ENCODE data around the gene NOS1AP.

Gene NOS1AP

DNA sequence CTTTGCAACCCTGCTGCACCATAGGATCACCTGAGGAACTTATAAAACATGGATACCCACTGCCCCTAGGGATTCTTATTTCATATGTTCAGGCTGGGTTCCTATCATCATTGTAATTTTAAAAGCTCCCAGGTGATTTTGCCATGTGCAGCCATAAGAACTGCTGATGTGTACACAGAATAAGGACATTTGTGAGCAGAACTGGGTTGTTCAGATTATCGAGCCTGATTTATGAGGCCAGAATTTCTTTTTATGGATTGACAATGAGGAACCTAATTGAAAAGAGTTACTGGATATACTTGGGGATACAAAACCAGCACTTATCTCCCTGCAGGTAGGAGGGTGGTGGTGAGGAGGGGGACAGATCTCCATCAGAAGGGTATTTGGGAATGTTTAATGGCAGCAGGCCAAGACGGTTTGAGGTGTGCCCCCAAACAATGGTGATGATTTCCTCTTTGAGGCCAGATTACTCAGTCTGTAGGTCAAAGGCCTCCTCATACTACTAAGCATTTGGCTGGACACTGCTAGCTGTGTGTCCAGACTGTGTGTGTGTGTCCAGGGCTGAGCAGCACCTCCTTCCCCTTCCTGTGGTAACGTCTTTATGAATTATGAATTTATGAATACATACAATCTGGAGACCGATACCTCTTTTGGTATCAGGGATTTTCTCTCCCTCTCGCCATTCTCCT, 18.9 kb downstream of the NOS1AP start:
- no peak for DNase-seq (ENCODE audit: low read depth in 1 of 2, low spot score in 1 of 2)

- DNase-seq (ENCODE audit: low read depth in 1 of 2, low spot score in 1 of 2) = no peak
Measured at GRCh38 chr1:162089748-162090147, 20.3 kb downstream of the NOS1AP start.

DNA sequence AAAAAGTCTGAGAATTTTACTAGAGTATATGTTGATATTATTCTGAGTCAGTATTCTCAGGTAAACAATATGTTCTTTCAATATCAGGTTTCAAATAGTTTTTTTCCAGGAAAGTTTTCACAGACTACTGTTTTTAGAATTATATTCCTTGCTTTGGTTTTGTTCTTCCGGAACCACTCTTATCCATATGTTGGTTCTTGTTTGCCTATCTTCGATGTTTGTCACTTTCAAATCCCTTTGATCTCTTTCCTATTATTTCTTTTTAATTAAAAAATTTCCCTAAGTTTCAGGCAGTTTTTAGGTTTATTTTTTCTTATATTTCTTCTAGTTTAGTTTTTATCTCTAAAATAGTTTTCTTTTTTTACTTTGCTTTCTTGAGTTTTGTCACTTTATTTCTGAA, 20.9 kb downstream of the NOS1AP start:
- DNase-seq (ENCODE audit: low read depth in 1 of 2, low spot score in 1 of 2) = no peak

DNA sequence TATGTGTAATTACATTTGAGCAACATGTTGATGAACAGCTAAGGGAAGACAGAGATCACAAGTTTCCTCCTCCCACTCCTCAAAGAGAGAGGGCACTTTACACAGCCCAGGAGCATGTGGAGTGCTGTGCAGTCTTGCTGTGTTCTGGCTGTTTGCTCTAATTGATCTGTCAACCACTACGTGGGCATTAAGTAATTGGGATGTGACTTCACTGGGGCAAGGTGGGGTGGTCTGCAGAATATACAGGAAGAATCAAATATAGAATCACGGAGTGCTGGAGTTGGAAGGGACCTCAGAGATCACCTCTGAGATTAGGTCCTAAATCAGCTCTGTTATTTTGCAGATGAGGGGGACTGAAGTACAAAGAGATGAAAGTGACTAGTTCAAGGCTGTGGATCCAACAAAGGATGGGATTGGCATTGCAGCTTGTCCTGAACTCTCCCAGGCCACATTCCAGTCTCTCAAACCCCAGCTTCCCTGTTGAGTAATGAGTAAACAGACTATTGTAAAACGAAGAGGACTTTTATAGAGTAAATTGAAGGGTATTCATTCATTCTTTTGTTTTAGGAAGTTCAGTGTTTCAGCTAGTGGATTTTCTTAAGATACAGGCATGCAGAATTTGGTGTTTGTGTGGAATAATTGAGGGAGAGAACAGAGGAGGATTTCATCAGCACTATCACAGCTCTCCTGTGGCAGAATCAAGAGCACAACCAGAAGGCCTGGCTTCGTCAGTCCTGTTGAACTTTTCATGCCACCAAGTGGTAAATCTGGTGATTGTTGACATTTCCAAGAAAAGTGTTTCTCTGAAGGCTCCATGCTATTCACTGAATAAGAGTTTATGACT, 22.4 kb downstream of the NOS1AP start:
- no peak for DNase-seq (ENCODE audit: low read depth in 1 of 2, low spot score in 1 of 2)

GRCh38 chr1:162093095-162093494, 23.6 kb downstream of the NOS1AP start:
- no peak for DNase-seq (ENCODE audit: low read depth in 1 of 2, low spot score in 1 of 2)

GRCh38 chr1:162094271-162094670, 24.8 kb downstream of the NOS1AP start:
- no peak for DNase-seq (ENCODE audit: low read depth in 1 of 2, low spot score in 1 of 2)

DNA sequence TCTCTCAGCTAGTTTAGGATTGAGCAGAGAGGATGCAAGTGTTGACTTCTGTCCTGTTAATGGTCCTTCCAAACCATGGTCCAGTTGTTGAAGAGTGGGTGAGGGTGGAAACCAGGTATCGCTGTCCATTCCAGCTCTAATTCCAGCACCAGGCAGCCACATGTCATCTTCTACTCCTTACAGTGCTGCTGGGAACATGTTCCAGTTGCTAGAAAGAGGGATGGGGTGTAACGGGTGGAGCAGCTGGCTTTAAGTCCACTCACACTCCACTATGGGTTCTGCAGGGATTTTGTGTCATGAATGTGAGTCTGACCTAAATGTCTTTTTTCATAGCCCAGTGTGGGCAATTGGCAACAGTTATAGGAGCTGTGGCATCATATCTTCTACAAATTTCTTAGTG, 25.2 kb downstream of the NOS1AP start:
- no peak for DNase-seq (ENCODE audit: low read depth in 1 of 2, low spot score in 1 of 2)

- DNase-seq (ENCODE audit: low read depth in 1 of 2, low spot score in 1 of 2) = no peak
Measured at GRCh38 chr1:162107911-162108310, 38.4 kb downstream of the NOS1AP start.

- no peak for DNase-seq (ENCODE audit: low read depth in 1 of 2, low spot score in 1 of 2)
Measured at GRCh38 chr1:162108426-162108825, 38.9 kb downstream of the NOS1AP start.

DNA sequence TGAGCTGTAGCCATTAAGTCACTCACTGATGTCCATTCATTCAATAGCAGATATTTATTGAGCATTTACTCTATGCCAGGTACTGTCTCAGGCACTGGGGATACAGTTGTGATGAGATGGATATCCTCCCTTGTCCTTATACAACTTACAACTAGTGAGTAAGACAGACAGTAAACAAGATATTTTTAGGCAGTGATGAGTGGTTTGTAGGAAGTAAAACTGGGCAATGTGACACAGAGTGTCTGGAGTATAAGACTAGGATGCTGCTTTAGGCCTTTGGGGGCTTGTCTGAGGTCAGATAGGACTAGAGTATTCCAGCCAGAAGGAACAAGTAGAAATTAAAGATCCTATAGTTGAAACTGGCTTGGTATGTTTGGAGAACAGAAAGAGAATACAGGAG, 41.4 kb downstream of the NOS1AP start:
- DNase-seq (ENCODE audit: low read depth in 1 of 2, low spot score in 1 of 2) = no peak

DNA sequence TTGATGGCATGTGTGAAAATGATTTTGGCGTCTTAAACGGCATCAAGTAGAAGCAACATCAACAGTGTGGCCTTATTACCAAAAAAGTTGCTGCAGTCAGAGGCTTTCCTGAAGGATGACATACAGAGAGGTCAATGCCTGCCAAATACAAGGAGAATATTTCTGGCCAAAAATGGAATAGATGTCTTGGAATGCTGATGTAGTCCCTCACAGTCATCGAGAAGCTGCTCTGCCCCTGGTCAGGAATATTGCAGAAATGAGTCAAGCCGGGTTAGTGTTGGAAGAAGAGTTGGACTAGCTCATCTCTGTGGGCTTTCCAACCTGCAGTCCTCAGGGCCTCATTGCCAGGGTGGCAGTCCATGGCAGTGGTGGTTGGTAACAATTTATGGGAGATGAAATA, 42.1 kb downstream of the NOS1AP start:
- DNase-seq (ENCODE audit: low read depth in 1 of 2, low spot score in 1 of 2) = no peak

DNA sequence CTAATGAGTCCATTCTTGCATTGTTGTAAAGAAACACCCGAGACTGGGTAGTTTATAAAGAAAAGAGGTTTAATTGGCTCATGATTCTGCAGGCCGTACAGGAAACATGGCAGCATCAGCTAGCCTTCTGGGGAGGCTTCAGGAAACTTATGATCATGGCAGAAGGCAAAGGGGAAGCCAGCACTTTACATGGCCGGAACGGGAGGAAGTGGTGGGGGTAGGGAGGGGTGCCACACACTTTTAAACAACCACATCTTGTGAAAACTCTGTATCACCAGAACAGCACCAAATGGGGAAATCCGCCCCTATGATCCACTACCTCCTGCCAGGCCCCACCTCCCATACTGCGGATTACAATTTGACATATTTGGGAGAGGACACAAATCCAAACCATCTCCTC, 43.9 kb downstream of the NOS1AP start:
- no peak for DNase-seq (ENCODE audit: low read depth in 1 of 2, low spot score in 1 of 2)

- no peak for DNase-seq (ENCODE audit: low read depth in 1 of 2, low spot score in 1 of 2)
Measured at GRCh38 chr1:162117039-162117774, 47.7 kb downstream of the NOS1AP start.

GRCh38 chr1:162118063-162118462, 48.6 kb downstream of the NOS1AP start:
- DNase-seq (ENCODE audit: low read depth in 1 of 2, low spot score in 1 of 2) = no peak

DNA sequence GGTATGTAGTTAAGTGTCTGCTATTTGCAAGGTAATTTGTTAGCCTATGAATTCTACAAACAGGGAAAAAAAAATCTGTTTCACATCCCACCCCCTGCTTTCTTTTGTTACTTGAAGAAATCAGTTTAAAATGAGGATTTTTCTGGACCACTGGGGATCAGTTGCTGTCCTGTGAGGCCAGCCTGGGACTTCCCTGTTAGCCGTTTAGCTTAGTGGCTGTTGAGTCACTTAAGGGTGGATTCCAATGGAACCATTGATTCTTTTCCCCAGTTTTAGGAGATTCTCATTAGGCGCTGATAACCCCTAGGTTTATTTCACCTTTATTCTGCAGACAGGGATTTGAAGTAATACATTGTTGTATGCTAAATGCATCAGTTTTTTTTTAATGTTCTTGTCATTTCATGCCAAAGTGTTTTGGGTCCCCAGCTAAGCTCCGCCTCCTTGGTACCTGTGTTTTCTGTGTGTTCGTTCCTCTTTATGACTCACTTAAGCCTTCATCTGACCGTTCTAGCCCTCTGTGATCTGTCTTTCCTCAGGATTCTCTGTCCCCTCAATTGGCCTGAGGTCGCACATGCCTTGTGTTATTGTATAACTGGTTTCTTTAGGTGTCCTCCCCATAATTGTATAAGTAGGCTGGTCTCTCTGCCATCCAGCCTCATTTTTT, 59.3 kb downstream of the NOS1AP start:
- no peak for DNase-seq (ENCODE audit: low read depth in 1 of 2, low spot score in 1 of 2)

DNA sequence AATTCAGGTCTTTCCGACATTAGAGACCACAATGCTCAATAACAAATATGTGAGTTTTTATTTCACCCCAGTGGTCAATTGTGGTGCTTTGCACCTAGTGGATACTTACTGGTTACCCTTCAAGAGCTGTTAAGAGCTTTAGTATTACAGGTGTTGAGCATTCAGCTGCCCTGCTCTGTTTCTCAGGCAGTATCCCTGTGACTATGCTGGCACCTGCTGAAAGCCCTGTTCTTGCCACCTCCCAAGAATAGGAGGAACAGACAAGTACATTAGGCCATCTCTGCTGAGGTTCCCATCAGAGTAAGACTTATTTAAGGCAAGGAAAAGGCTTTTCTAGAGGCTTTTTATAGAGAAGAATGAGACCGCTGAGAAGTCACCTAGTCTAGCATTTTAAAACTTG, 60.8 kb downstream of the NOS1AP start:
- DNase-seq (ENCODE audit: low read depth in 1 of 2, low spot score in 1 of 2) = no peak

DNA sequence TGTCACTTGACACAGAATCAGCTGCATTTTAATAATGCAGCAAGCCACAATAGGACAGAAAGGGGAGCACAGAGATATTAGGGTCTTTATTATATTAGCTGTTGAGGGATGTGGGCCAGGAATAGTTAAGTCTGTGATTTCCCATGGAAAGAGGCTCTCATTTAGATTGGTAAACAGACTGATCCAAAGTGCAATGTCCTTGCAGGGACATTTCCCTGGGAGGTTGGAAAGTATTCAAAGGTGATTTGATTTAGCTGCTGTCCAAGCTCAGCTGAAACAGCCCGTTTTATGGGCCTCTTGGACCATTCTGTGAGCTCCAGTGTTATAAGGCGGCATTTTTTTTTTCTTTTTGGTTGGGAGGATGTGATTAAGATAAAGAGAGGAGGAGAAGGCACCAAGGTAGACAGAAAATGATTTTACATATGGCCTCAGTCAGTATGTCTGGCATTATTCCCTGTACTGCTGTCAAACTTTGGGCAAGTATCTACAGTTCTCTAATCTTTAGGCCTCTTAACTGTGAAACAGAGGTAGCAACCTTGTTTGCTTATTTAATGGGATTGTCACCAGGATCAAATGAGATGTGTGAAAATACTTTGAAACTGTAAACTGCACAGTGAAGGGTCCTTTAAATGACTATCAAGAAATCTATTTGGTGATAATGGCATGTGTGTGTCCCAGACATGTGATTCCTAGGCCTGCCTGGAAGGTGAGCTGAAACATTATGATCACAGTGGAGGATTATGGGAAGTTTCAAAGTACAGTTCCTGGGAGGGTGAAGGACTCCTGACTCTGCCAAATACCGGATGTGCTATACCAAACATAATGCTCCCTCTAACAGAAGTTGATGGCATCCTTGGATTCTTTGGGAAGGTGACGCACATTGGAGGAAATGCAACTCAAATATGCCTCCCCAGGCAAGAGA, 62.2 kb downstream of the NOS1AP start:
- no peak for DNase-seq (ENCODE audit: low read depth in 1 of 2, low spot score in 1 of 2)

GRCh38 chr1:162133566-162133965, 64.1 kb downstream of the NOS1AP start:
- DNase-seq (ENCODE audit: low read depth in 1 of 2, low spot score in 1 of 2) = no peak

DNA sequence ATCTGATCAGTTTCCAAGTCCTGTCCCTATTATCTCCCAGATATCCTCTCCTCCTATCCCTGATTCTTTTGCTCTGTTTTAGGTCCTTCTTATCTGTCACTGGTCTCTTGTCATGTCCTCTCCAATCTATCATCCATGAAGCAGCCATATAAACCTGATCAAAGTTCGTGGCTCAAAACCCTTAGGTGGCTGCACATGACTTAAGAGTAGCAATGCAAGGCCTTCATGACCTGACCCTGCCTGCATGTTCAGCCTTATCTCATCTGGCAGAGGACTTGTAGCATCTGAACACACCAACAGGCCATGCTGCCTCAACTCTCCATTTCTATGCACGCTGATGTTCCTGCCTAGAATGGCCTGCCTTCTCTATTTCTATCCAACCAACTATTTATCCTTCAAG, 65.2 kb downstream of the NOS1AP start:
- DNase-seq (ENCODE audit: low read depth in 1 of 2, low spot score in 1 of 2) = no peak

DNA sequence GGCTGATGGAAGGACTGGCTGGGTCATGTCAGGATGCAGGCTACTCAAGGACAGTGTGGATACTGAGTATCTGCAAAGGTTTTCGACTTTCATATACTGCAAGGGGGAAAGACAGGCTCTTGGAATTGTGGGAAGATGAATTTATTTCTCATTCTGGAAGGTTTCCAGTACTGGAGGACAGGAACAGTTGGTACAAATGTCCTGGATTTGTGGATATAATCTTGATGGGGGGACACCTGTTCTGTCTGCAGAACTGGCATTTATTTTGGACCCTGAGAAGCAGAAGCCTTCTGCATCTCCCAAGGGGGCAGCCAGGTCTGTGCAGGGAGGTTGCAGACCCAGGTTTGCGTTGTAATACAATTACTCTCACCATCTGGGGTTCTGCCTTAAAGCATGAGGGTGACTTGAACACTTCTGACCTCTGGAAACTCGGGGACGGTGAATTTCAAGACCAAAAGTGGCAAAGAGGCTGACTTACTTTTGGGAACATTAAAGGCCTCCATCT, 65.8 kb downstream of the NOS1AP start:
- no peak for DNase-seq (ENCODE audit: low read depth in 1 of 2, low spot score in 1 of 2)
